Astrocyte (in vitro differentiated cells and primary cell): Measurements from ENCODE around the gene DDX27. TPM values are rescaled to one million over a fixed set of nuclear protein-coding genes. Genes with fewer than 3 reads are reported as not detected.

ENCODE experiments used
- DNase-seq: peaks from one replicate; pipeline ENCODE4 v3.0.0-alpha.2; 2010; ENCODE audit warnings: low read depth
- FAIRE-seq: peaks from 2 replicates; lab custom pipeline; 2011; peaks lifted over from hg19 to GRCh38; lab: Jason Lieb, UNC
- H2AFZ ChIP-seq: 2 replicates; pipeline ENCODE4 v1.6.0; 2012; ENCODE audit warnings: low read depth, low read length, inconsistent platforms
- H3K27ac ChIP-seq: 2 replicates; pipeline ENCODE4 v1.5.1; 2011; ENCODE audit warnings: low read depth, low read length, inconsistent platforms
- H3K27me3 ChIP-seq: 2 replicates; pipeline ENCODE4 v1.6.0; 2011; ENCODE audit warnings: low read length, inconsistent platforms; ENCODE audit not compliant: insufficient read depth
- H3K36me3 ChIP-seq: 2 replicates; pipeline ENCODE4 v1.5.1; 2011; ENCODE audit warnings: low read length, inconsistent platforms; ENCODE audit not compliant: insufficient read depth
- H3K4me1 ChIP-seq: 2 replicates; pipeline ENCODE4 v1.5.1; 2011; ENCODE audit warnings: low read length, inconsistent platforms; ENCODE audit not compliant: insufficient read depth
- H3K4me2 ChIP-seq: 2 replicates; pipeline ENCODE4 v1.6.0; 2012; ENCODE audit warnings: low read length, inconsistent platforms
- H3K4me3 ChIP-seq: 2 replicates; pipeline ENCODE4 v1.5.1; 2011; ENCODE audit warnings: low read depth, mild to moderate bottlenecking, low read length, inconsistent platforms; ENCODE audit not compliant: insufficient read depth
- H3K79me2 ChIP-seq: 2 replicates; pipeline ENCODE4 v1.6.0; 2012; ENCODE audit warnings: mild to moderate bottlenecking, low read length, inconsistent platforms; ENCODE audit not compliant: insufficient read depth
- H3K9ac ChIP-seq: 2 replicates; pipeline ENCODE4 v1.6.0; 2012; ENCODE audit warnings: mild to moderate bottlenecking, low read length, inconsistent platforms
- H3K9me3 ChIP-seq: 2 replicates; pipeline ENCODE4 v1.5.1; 2012; ENCODE audit warnings: low read depth, mild to moderate bottlenecking, low read length, inconsistent platforms; ENCODE audit not compliant: insufficient read depth
- H4K20me1 ChIP-seq: 2 replicates; pipeline ENCODE4 v1.6.0; 2012; ENCODE audit warnings: low read length, inconsistent platforms; ENCODE audit not compliant: insufficient read depth
- H3K27ac Mint-ChIP-seq: one replicate; pipeline ENCODE4 v1.8.0; 2021; ENCODE audit warnings: mild to moderate bottlenecking, mixed read lengths; ENCODE audit not compliant: unreplicated experiment
- H3K27me3 Mint-ChIP-seq: one replicate; pipeline ENCODE4 v1.8.0; 2021; ENCODE audit warnings: low read depth, mixed read lengths; ENCODE audit not compliant: unreplicated experiment
- H3K36me3 Mint-ChIP-seq: one replicate; pipeline ENCODE4 v1.8.0; 2021; ENCODE audit warnings: low read depth, mixed read lengths; ENCODE audit not compliant: unreplicated experiment
- H3K4me1 Mint-ChIP-seq: one replicate; pipeline ENCODE4 v1.8.0; 2021; ENCODE audit warnings: low read depth, mixed read lengths; ENCODE audit not compliant: unreplicated experiment
- H3K4me3 Mint-ChIP-seq: one replicate; pipeline ENCODE4 v1.8.0; 2021; ENCODE audit warnings: mild to moderate bottlenecking, moderate library complexity, mixed read lengths; ENCODE audit not compliant: unreplicated experiment
- H3K9me3 Mint-ChIP-seq: one replicate; pipeline ENCODE4 v1.8.0; 2021; ENCODE audit warnings: mild to moderate bottlenecking, mixed read lengths; ENCODE audit not compliant: unreplicated experiment
- CTCF ChIP-seq: IDR thresholded peaks from 2 replicates; pipeline ENCODE4 v1.5.1; 2011; ENCODE audit warnings: low read depth, mild to moderate bottlenecking, inconsistent platforms, low read length, moderate library complexity; ENCODE audit not compliant: insufficient read depth
- EZH2 ChIP-seq: IDR thresholded peaks from 2 replicates; pipeline ENCODE4 v1.6.1; 2012; ENCODE audit warnings: mild to moderate bottlenecking, low read length, inconsistent platforms; ENCODE audit not compliant: insufficient read depth
- total RNA-seq: library from RNA; stranded (reverse); gene quantifications from 2 replicates; pipeline ENCODE4 v1.2.1, GENCODE V29; 2021

DDX27 gene
- total RNA-seq, 1 donor from 2014 or later = 38.3 TPM

- Mint-ChIP-seq H3K27ac (no peak overlapping the region), H3K4me3 (no peak overlapping the region), H3K27me3 (no peaks in the 10 kb centered on the region), H3K9me3 (no peaks in the 10 kb centered on the region), H3K36me3 (peaks cover 41% of the 10 kb centered on the region), H3K4me1 (no peaks in the 10 kb centered on the region)
- Histone ChIP-seq H3K27ac (no peak overlapping the region), H3K79me2 (no peaks in the 10 kb centered on the region), H4K20me1 (peaks cover 20% of the 10 kb centered on the region), H3K27me3 (no peaks in the 10 kb centered on the region), H3K9me3 (no peaks in the 10 kb centered on the region), H2AFZ (no peak overlapping the region), H3K36me3 (peaks cover 74% of the 10 kb centered on the region), H3K4me2 (no peak overlapping the region), H3K4me1 (no peaks in the 10 kb centered on the region), H3K4me3 (no peak overlapping the region), H3K9ac (no peak overlapping the region)
- no peak for FAIRE-seq
- TF ChIP-seq CTCF = no peak
- no peak for TF ChIP-seq EZH2
- no peak for DNase-seq
These were observed 33.5 kb downstream of the DDX27 start for GRCh38 chr20:49252556-49253350.

DNA sequence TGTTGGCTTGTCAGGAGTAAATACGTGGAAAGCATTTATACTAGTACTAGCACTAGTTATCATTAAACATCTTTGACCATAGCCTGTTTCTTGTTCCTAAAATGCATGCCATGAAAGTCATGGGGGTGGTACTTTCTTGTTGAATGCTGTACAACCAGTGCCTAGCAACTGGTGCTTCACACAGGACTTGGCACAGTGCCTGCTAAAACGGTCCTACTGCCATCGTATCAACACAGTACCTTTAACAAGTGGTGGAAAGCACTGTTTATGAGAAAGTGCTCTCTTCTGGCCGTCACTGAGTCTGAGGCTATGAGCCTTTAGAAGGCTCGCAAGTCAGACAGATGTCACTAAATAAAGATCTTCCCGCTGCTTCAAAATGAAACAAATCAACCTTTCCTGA is 37.0 kb downstream of the DDX27 start:
- no peak for TF ChIP-seq CTCF
- no peak for TF ChIP-seq EZH2
- Histone ChIP-seq H3K4me1 (no peaks in the 10 kb centered on the region), H3K9ac (no peak overlapping the region), H3K27ac (no peak overlapping the region), H3K27me3 (no peaks in the 10 kb centered on the region), H3K4me2 (no peak overlapping the region), H4K20me1 (peaks cover 19% of the 10 kb centered on the region), H3K9me3 (no peaks in the 10 kb centered on the region), H3K79me2 (no peaks in the 10 kb centered on the region), H2AFZ (no peak overlapping the region), H3K36me3 (peaks cover 59% of the 10 kb centered on the region), H3K4me3 (no peak overlapping the region)
- no peak for DNase-seq
- no peaks in the 10 kb centered on the region for H3K4me1 Mint-ChIP-seq
- H3K27me3 Mint-ChIP-seq = no peaks in the 10 kb centered on the region
- no peaks in the 10 kb centered on the region for H3K9me3 Mint-ChIP-seq
- FAIRE-seq = no peak
- no peak overlapping the region for H3K27ac Mint-ChIP-seq
- H3K36me3 Mint-ChIP-seq = peaks cover 31% of the 10 kb centered on the region
- no peak overlapping the region for H3K4me3 Mint-ChIP-seq

DNA sequence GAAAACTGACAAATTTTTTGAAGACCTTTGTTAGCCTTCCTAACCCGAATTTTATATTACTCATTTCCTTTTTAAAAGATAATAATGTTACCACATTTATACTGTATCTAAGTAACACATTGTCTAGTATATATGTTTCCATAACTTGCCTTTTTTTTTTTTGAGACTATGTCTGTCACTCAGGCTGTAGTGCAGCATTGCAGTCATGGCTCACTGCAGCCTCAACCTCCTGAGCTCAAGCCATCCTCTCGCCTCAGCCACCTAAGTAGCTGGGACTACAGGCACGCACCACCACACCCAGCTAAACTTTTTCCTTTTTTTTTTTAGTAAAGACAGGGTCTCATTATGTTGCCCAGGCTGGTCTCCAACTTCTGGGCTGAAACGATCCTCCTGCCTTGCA is 40.1 kb downstream of the DDX27 start:
- FAIRE-seq (no peak), DNase-seq (no peak)
- Histone ChIP-seq H3K4me2 (no peak overlapping the region), H3K9ac (no peak overlapping the region), H3K79me2 (peaks cover 2% of the 10 kb centered on the region), H4K20me1 (peaks cover 31% of the 10 kb centered on the region), H3K4me1 (no peaks in the 10 kb centered on the region), H3K9me3 (no peaks in the 10 kb centered on the region), H3K4me3 (no peak overlapping the region), H3K36me3 (peaks cover 59% of the 10 kb centered on the region), H3K27me3 (no peaks in the 10 kb centered on the region), H3K27ac (no peak overlapping the region), H2AFZ (no peak overlapping the region)
- TF ChIP-seq CTCF = no peak
- TF ChIP-seq EZH2 = no peak
- Mint-ChIP-seq H3K27me3 (no peaks in the 10 kb centered on the region), H3K4me3 (no peak overlapping the region), H3K27ac (no peak overlapping the region), H3K36me3 (peaks cover 28% of the 10 kb centered on the region), H3K9me3 (no peaks in the 10 kb centered on the region), H3K4me1 (no peaks in the 10 kb centered on the region)
